Measurements from ENCODE around the gene PIK3R5. TPM values are rescaled to one million over a fixed set of nuclear protein-coding genes. Genes with fewer than 3 reads are reported as not detected.

The PIK3R5 gene
- total and polyA plus RNA-seq, 2 donors (not counting 1 experiment from before 2014, with no cell fraction given) = 63.1 to 70.0 TPM

GRCh38 chr17:8951206-8951605, 14.3 kb downstream of the PIK3R5 start:
- peaks cover 0 to 3% (median 0%) of the 10 kb centered on the region in 3 donors for H3K9me3 ChIP-seq (ENCODE audit: control extremely low read depth in 1 of 3, control insufficient read depth in 2 of 3, insufficient read depth in 1 of 3, low read length in 2 of 3)
- no peaks in the 10 kb centered on the region for H3K27me3 ChIP-seq (replicated peaks in 1 of 4; ENCODE audit: control extremely low read depth in 1 of 4, control insufficient read depth in 3 of 4, insufficient read depth in 4 of 4, low read length in 3 of 4)
- peaks cover 3% of the 10 kb centered on the region for H3K9me3 Mint-ChIP-seq (ENCODE audit: insufficient read depth)
- ATAC-seq (ENCODE audit: low read depth) = no peak
- intact Hi-C loops (cut with micrococcal nuclease) = no loop called here
- peaks cover 0 to 9% of the 10 kb centered on the region in 2 experiments for H3K36me3 ChIP-seq (replicated peaks in 1 of 2; ENCODE audit: control extremely low read depth in 1 of 2, control insufficient read depth in 1 of 2, extremely low read depth in 1 of 2, insufficient read depth in 2 of 2, low read length in 1 of 2)
- no peak overlapping the region for H3K27ac ChIP-seq (ENCODE audit: low read length in 2 of 2)
- peak overlapping the region; percentile 33 for H3K27ac Mint-ChIP-seq
- no peak overlapping the region for H3K4me3 Mint-ChIP-seq
- H2AFZ ChIP-seq (ENCODE audit: insufficient read depth, low read depth, low read length, poor library complexity, severe bottlenecking) = no peak overlapping the region
- no peak for TF ChIP-seq CTCF (IDR thresholded peaks at IDR 0.05)
- no peak for TF ChIP-seq EZH2 (IDR thresholded peaks at IDR 0.05; ENCODE audit: borderline replicate concordance, insufficient read depth, low read depth, low read length, poor library complexity, severe bottlenecking)
- ChIA-PET POLR2A (no interaction called here), CTCF (interaction anchor here (0.6 to 2.5 kb wide), 3 partner anchors 10 to 56 kb away, joined by 3 to 11 read pairs (median 3); no protein-coding TSS in a partner anchor)
- DNase-seq = no peak
- H3K9ac ChIP-seq (ENCODE audit: low read length) = no peak overlapping the region
- peaks cover 57 to 67% of the 10 kb centered on the region in 2 donors for H3K4me1 ChIP-seq (ENCODE audit: control insufficient read depth in 2 of 2, insufficient read depth in 2 of 2, low read length in 2 of 2)
- H3K4me3 ChIP-seq (ENCODE audit: control extremely low read depth in 1 of 5, extremely low read depth in 1 of 5, insufficient read depth in 1 of 5, low read depth in 2 of 5, low read length in 4 of 5) = no peak overlapping the region
- peaks cover 79% of the 10 kb centered on the region for H3K4me1 Mint-ChIP-seq
- H4K20me1 ChIP-seq (ENCODE audit: control insufficient read depth, insufficient read depth, low read length, poor library complexity, severe bottlenecking) = peaks cover 29% of the 10 kb centered on the region
- peaks cover 97% of the 10 kb centered on the region for H3K79me2 ChIP-seq (ENCODE audit: control insufficient read depth, insufficient read depth, low read length)
- 94% methylated on average over 2 of the region's 4 CpGs for WGBS (ENCODE audit: insufficient coverage)
- H3K4me2 ChIP-seq (replicated peaks; ENCODE audit: low read depth, low read length, poor library complexity, severe bottlenecking) = no peak overlapping the region
- no peaks in the 10 kb centered on the region for H3K27me3 Mint-ChIP-seq

GRCh38 chr17:8949061-8949661, 16.3 kb downstream of the PIK3R5 start:
- CTCF ChIA-PET = interaction anchor here (0.8 to 2.7 kb wide), 3 partner anchors 14 to 163 kb away, joined by 3 to 8 read pairs (median 4); no protein-coding TSS in a partner anchor
- ATAC-seq (ENCODE audit: low read depth) = no peak
- intact Hi-C loops (cut with micrococcal nuclease) = no loop called here

More at GRCh38 chr17:8949061-8949661, 16.3 kb downstream of the PIK3R5 start:
- POLR2A ChIA-PET = interaction anchor here (1.4 kb wide), 1 partner anchor 9 kb away, joined by 3 read pairs; no protein-coding TSS in a partner anchor
- Histone ChIP-seq H3K36me3 (replicated peaks in 1 of 2; ENCODE audit: control extremely low read depth in 1 of 2, control insufficient read depth in 1 of 2, extremely low read depth in 1 of 2, insufficient read depth in 2 of 2, low read length in 1 of 2) (peaks cover 2 to 30% of the 10 kb centered on the region in 2 experiments), H3K9ac (ENCODE audit: low read length) (no peak overlapping the region), H3K4me3 (ENCODE audit: control extremely low read depth in 1 of 5, extremely low read depth in 1 of 5, insufficient read depth in 1 of 5, low read depth in 2 of 5, low read length in 4 of 5) (no peak overlapping the region), H3K27me3 (replicated peaks in 1 of 4; ENCODE audit: control extremely low read depth in 1 of 4, control insufficient read depth in 3 of 4, insufficient read depth in 4 of 4, low read length in 3 of 4) (no peaks in the 10 kb centered on the region), H3K4me2 (replicated peaks; ENCODE audit: low read depth, low read length, poor library complexity, severe bottlenecking) (no peak overlapping the region), H3K27ac (ENCODE audit: low read length in 2 of 2) (peak overlapping the region in 1 of 2 donors; percentile 14), H3K9me3 (ENCODE audit: control extremely low read depth in 1 of 3, control insufficient read depth in 2 of 3, insufficient read depth in 1 of 3, low read length in 2 of 3) (peaks cover 0 to 3% (median 0%) of the 10 kb centered on the region in 3 donors), H3K4me1 (ENCODE audit: control insufficient read depth in 2 of 2, insufficient read depth in 2 of 2, low read length in 2 of 2) (peaks cover 39 to 47% of the 10 kb centered on the region in 2 donors), H4K20me1 (ENCODE audit: control insufficient read depth, insufficient read depth, low read length, poor library complexity, severe bottlenecking) (peaks cover 45% of the 10 kb centered on the region), H2AFZ (ENCODE audit: insufficient read depth, low read depth, low read length, poor library complexity, severe bottlenecking) (no peak overlapping the region), H3K79me2 (ENCODE audit: control insufficient read depth, insufficient read depth, low read length) (peaks cover 93% of the 10 kb centered on the region)
- no peak for DNase-seq
- WGBS (ENCODE audit: insufficient coverage) = 83% methylated on average over 9 of the region's 9 CpGs
- TF ChIP-seq EZH2 (IDR thresholded peaks at IDR 0.05; ENCODE audit: borderline replicate concordance, insufficient read depth, low read depth, low read length, poor library complexity, severe bottlenecking) (no peak), CTCF (IDR thresholded peaks at IDR 0.05) (no peak)
- peak overlapping the region; percentile 48 for H3K27ac Mint-ChIP-seq
- peaks cover 3% of the 10 kb centered on the region for H3K9me3 Mint-ChIP-seq (ENCODE audit: insufficient read depth)
- H3K27me3 Mint-ChIP-seq = no peaks in the 10 kb centered on the region
- H3K4me1 Mint-ChIP-seq = peaks cover 66% of the 10 kb centered on the region
- no peak overlapping the region for H3K4me3 Mint-ChIP-seq

Measured in B cell (primary cell).